Caco-2 (cell line): ENCODE measurements around the gene ANKRD60. TPM values are rescaled to one million over a fixed set of nuclear protein-coding genes. Genes with fewer than 3 reads are reported as not detected.

Experiments used
- BruUV-seq: library from RNA; stranded (reverse); fragments of 400-500 nt; replicated peaks from 2 replicates; lab custom pipeline; 2021; lab: Mats Ljungman, UMichigan
- CTCF ChIA-PET: fragments of 300-600 bp; sonication (Branson Sonifier 250); formaldehyde crosslinking; loops from one replicate; lab custom pipeline; 2022; ENCODE audit warnings: antibody characterized with exemption; lab: Charles Lee
- POLR2A ChIA-PET: fragments of 300-600 bp; sonication (Branson Sonifier 250); formaldehyde crosslinking; loops from one replicate; lab custom pipeline; 2022; ENCODE audit warnings: antibody characterized with exemption; lab: Charles Lee
- DNase-seq, 2 experiments: peaks; one replicate each; pipeline versions ENCODE4 v3.0.0 to v3.0.0-alpha.2; 2020 to 2022
- H3K27me3 ChIP-seq: replicated peaks from 2 replicates; pipeline ENCODE4 v1.6.0; 2011; ENCODE audit warnings: low read length; ENCODE audit not compliant: control insufficient read depth, insufficient read depth
- H3K36me3 ChIP-seq: 2 replicates; pipeline ENCODE4 v1.5.1; 2011; ENCODE audit warnings: low read length; ENCODE audit not compliant: control insufficient read depth, insufficient read depth
- H3K4me1 ChIP-seq: fragments of 250-450 bp; sonication (Bioruptor Pico); 2 replicates; pipeline ENCODE4 v1.5.1; 2020; ENCODE audit warnings: mild to moderate bottlenecking
- H3K4me3 ChIP-seq: 2 replicates; pipeline ENCODE4 v1.5.1; 2011; ENCODE audit warnings: low read depth, mild to moderate bottlenecking, control low read depth, low read length
- H3K9me3 ChIP-seq: fragments of 250-450 bp; sonication (Bioruptor Pico); 2 replicates; pipeline ENCODE4 v1.5.1; 2020; ENCODE audit warnings: mild to moderate bottlenecking, moderate library complexity
- H3K27ac Mint-ChIP-seq: one replicate; pipeline ENCODE4 v1.8.0; 2022; ENCODE audit warnings: mixed read lengths; ENCODE audit not compliant: unreplicated experiment
- H3K27me3 Mint-ChIP-seq: one replicate; pipeline ENCODE4 v1.8.0; 2022; ENCODE audit warnings: mixed read lengths; ENCODE audit not compliant: insufficient read depth, unreplicated experiment
- H3K36me3 Mint-ChIP-seq: one replicate; pipeline ENCODE4 v1.8.0; 2022; ENCODE audit warnings: mild to moderate bottlenecking, mixed read lengths; ENCODE audit not compliant: insufficient read depth, unreplicated experiment
- H3K4me1 Mint-ChIP-seq: one replicate; pipeline ENCODE4 v1.8.0; 2022; ENCODE audit warnings: low read depth, mixed read lengths; ENCODE audit not compliant: unreplicated experiment
- H3K4me3 Mint-ChIP-seq: one replicate; pipeline ENCODE4 v1.8.0; 2022; ENCODE audit warnings: mild to moderate bottlenecking, moderate library complexity, mixed read lengths; ENCODE audit not compliant: unreplicated experiment
- H3K9me3 Mint-ChIP-seq: one replicate; pipeline ENCODE4 v1.8.0; 2022; ENCODE audit warnings: mixed read lengths; ENCODE audit not compliant: unreplicated experiment
- CTCF ChIP-seq, 2 experiments: fragments of 200-600 bp in 1 of 2; IDR thresholded peaks; 1 replicate in 1 of 2; 2 replicates in 1 of 2; pipeline versions ENCODE4 v1.5.1 to v1.8.0; 2011 to 2022; ENCODE audit warnings: antibody characterized with exemption in 1 of 2, control low read depth in 1 of 2, inconsistent platforms in 1 of 2, low read depth in 1 of 2, low read length in 1 of 2, mild to moderate bottlenecking in 1 of 2, moderate library complexity in 1 of 2; ENCODE audit not compliant: insufficient read depth in 1 of 2, severe bottlenecking in 1 of 2, unreplicated experiment in 1 of 2
- intact Hi-C: fragments of 100-400 bp; cut with micrococcal nuclease; formaldehyde crosslinking; loops from one replicate; pipeline ENCODE4 v1.10.0; 2022; ENCODE audit not compliant: unreplicated experiment
- total RNA-seq: library from RNA; stranded (reverse); gene quantifications from 2 replicates; pipeline ENCODE4 v1.2.3, GENCODE V29; 2022

Gene ANKRD60
- total RNA-seq, 1 experiment from 2014 or later = not detected

GRCh38 chr20:58184984-58185383, 43.5 kb downstream of the ANKRD60 start:
- BruUV-seq = no TSS peak
- no peak overlapping the region for H3K4me3 ChIP-seq
- H3K36me3 Mint-ChIP-seq = no peaks in the 10 kb centered on the region
- no peaks in the 10 kb centered on the region for H3K36me3 ChIP-seq
- CTCF ChIA-PET = interaction anchor here (0.7 kb wide), 1 partner anchor 239 kb away, joined by 3 read pairs; no protein-coding TSS in a partner anchor
- peaks cover 12% of the 10 kb centered on the region for H3K27me3 Mint-ChIP-seq
- intact Hi-C loops = no loop called here
- H3K4me1 ChIP-seq = no peaks in the 10 kb centered on the region
- no peak for DNase-seq
- no peak overlapping the region for H3K27ac Mint-ChIP-seq
- H3K9me3 Mint-ChIP-seq = peaks cover 22% of the 10 kb centered on the region
- no peak overlapping the region for H3K4me3 Mint-ChIP-seq
- H3K4me1 Mint-ChIP-seq = no peaks in the 10 kb centered on the region
- peaks cover 15% of the 10 kb centered on the region for H3K9me3 ChIP-seq
- POLR2A ChIA-PET = no interaction called here
- H3K27me3 ChIP-seq = peaks cover 2% of the 10 kb centered on the region; the same call in 1 of the 2 replicates
- no peak for TF ChIP-seq CTCF (IDR thresholded peaks at IDR 0.05; ENCODE audit: insufficient read depth in 1 of 2, low read depth in 1 of 2, low read length in 1 of 2, severe bottlenecking in 1 of 2, unreplicated experiment in 1 of 2)

GRCh38 chr20:58184063-58184462, 44.4 kb downstream of the ANKRD60 start:
- no peak for TF ChIP-seq CTCF (IDR thresholded peaks at IDR 0.05; ENCODE audit: insufficient read depth in 1 of 2, low read depth in 1 of 2, low read length in 1 of 2, severe bottlenecking in 1 of 2, unreplicated experiment in 1 of 2)
- Mint-ChIP-seq H3K4me1 (no peaks in the 10 kb centered on the region), H3K27me3 (peaks cover 12% of the 10 kb centered on the region), H3K9me3 (peaks cover 22% of the 10 kb centered on the region), H3K4me3 (no peak overlapping the region), H3K36me3 (no peaks in the 10 kb centered on the region), H3K27ac (no peak overlapping the region)
- intact Hi-C loops = no loop called here
- no peak for DNase-seq
- Histone ChIP-seq H3K27me3 (peaks cover 4% of the 10 kb centered on the region; the same call in 1 of the 2 replicates), H3K4me3 (no peak overlapping the region), H3K4me1 (peaks cover 9% of the 10 kb centered on the region), H3K9me3 (peaks cover 15% of the 10 kb centered on the region), H3K36me3 (no peaks in the 10 kb centered on the region)
- ChIA-PET POLR2A (no interaction called here), CTCF (interaction anchor here (0.5 kb wide), 1 partner anchor 520 kb away, joined by 3 read pairs; no protein-coding TSS in a partner anchor)
- BruUV-seq = no TSS peak

GRCh38 chr20:58182521-58183140, 45.8 kb downstream of the ANKRD60 start:
- no peaks in the 10 kb centered on the region for H3K36me3 ChIP-seq
- intact Hi-C loops = no loop called here
- no peaks in the 10 kb centered on the region for H3K36me3 Mint-ChIP-seq
- no peak overlapping the region for H3K4me3 Mint-ChIP-seq
- H3K27me3 ChIP-seq = peaks cover 7% of the 10 kb centered on the region
- H3K4me3 ChIP-seq = no peak overlapping the region
- peaks cover 9% of the 10 kb centered on the region for H3K4me1 ChIP-seq
- H3K27me3 Mint-ChIP-seq = peaks cover 11% of the 10 kb centered on the region
- ChIA-PET CTCF (interaction anchor here (1.8 kb wide), 1 partner anchor 13 kb away, joined by 9 read pairs; no protein-coding TSS in a partner anchor), POLR2A (no interaction called here)
- peaks cover 22% of the 10 kb centered on the region for H3K9me3 Mint-ChIP-seq
- no peak overlapping the region for H3K27ac Mint-ChIP-seq
- no peak for TF ChIP-seq CTCF (IDR thresholded peaks at IDR 0.05; ENCODE audit: insufficient read depth in 1 of 2, low read depth in 1 of 2, low read length in 1 of 2, severe bottlenecking in 1 of 2, unreplicated experiment in 1 of 2)
- no peak for DNase-seq
- no TSS peak for BruUV-seq
- peaks cover 15% of the 10 kb centered on the region for H3K9me3 ChIP-seq
- H3K4me1 Mint-ChIP-seq = no peaks in the 10 kb centered on the region
